GM19238 (cell line): ENCODE data around the gene GATA3.

Experiments used
- DNase-seq: peaks from one replicate; pipeline ENCODE4 v3.0.0; 2011; ENCODE audit warnings: low spot score; ENCODE audit not compliant: insufficient read length

Gene GATA3

GRCh38 chr10:8051109-8051821, 3.2 kb upstream of the GATA3 start:
- DNase-seq, result no peak

- no peak for DNase-seq
These were observed 2.6 kb upstream of the GATA3 start for GRCh38 chr10:8051851-8052257.

DNA sequence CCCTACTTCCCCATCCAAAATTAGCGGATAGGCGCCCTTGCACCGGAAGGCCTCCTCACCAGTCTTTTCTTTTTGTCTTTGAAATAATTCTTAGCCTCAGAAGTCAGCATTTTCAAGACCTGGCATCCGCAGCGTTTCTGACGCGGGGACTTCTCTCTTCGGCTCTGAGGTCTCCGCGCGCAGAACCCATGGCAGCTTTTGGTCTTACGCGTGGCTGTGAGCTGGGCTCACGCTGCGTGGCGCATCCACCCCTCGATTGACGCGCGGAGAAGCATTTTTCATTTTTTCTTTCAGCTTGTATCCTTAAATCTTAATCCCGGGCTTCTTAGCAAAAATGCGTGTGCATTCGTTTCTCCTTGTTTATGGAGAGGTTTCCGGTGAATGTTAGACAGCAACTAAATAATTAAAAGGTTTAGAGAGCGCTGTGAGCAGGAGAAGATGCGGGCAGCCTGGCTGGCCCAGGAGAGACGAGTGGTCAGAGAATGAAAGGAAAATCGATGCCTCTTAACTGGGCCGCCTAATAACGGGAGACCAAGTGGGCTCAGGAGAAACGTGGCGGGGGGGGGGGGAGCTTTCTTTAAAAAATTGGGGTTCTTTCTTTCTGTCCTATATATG, 2.0 kb upstream of the GATA3 start:
- DNase-seq, result no peak

- DNase-seq, result no peak
These were observed 1.5 kb upstream of the GATA3 start for GRCh38 chr10:8052956-8053445.

- DNase-seq, result peak; percentile 98
These were observed 843 bp upstream of the GATA3 start for GRCh38 chr10:8053446-8054243.

DNA sequence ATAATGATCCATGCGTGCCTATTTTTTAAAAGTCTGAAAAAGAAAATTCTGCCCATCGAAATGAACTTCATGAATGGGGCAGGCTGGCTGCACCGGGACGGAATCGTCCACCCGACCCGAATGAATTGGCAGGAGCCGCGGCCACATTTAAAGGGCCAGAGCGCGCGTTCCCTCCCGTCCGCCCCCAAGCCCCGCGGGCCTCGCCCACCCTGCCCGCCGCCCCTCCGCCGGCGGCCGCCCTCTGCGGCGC, 319 bp upstream of the GATA3 start:
- DNase-seq, result no peak

GRCh38 chr10:8055420-8056349, 1.2 kb downstream of the GATA3 start:
- DNase-seq, result no peak

GRCh38 chr10:8056378-8056777, 1.9 kb downstream of the GATA3 start:
- DNase-seq, result no peak

GRCh38 chr10:8056871-8057331, 2.4 kb downstream of the GATA3 start:
- no peak for DNase-seq

GRCh38 chr10:8057636-8058273, 3.3 kb downstream of the GATA3 start:
- no peak for DNase-seq

GRCh38 chr10:8058274-8059111, 4.0 kb downstream of the GATA3 start:
- DNase-seq, result no peak

- no peak for DNase-seq
These were observed 4.9 kb downstream of the GATA3 start for GRCh38 chr10:8059191-8059936.

- no peak for DNase-seq
These were observed 5.7 kb downstream of the GATA3 start for GRCh38 chr10:8060010-8060703.

DNA sequence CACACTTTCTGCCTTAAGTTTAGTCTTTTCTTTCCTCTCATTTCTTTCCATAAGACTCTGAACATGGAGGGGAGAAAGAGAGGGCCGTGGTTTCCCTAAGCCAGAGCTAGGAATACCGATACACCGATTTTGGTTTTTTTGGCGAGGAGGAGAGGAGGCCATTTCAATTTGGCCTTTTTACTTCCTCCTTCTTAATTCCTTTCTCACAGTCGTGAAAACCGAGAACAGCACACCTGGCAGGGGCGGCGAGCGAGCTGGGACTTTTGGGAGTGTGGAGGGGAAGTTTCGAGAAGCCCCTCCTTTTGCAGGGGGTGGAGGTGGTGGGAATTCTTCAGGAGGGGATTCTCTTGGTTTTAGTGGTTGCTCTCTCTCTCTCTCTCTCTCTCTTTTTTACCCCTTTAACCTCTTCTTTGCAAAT, 6.2 kb downstream of the GATA3 start:
- DNase-seq, result no peak

GRCh38 chr10:8061274-8062211, 7.1 kb downstream of the GATA3 start:
- no peak for DNase-seq

DNA sequence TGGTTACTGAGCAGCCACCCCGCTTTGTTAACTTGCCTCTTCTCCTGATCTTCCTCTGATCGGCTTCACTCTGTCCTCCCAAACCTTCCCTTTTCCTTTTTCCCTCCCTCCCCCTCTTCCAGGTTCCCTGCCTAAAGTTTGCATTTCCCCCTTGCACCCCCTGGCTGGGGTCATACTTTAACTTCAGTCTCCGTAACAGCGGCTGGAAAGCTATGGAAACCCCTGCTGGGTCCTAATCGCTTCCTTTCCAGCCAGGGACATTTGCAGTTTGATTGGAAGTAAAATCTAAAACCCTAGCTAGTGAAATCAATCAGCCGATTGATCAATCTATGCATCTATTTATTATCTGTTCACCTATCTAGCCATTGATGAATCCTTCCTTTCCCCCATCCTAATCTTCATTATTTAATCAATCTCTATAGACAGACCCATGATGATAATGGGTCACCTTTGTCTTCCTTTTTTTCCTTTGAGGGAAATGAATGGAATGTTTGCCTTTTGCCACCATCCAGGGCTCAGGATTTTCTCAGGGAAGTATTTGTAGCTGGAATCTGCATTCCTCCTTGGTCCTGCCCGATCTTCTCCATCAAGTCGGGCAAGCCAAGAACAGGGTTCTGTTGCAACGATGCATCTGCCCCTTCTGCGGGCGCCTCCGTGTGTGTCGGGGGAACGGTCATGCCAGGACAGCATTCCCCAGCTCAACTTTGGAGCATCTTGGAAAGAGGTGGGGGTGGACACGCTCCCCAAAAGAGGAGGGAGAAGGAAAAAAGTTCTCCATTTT, 8.8 kb downstream of the GATA3 start:
- no peak for DNase-seq

DNA sequence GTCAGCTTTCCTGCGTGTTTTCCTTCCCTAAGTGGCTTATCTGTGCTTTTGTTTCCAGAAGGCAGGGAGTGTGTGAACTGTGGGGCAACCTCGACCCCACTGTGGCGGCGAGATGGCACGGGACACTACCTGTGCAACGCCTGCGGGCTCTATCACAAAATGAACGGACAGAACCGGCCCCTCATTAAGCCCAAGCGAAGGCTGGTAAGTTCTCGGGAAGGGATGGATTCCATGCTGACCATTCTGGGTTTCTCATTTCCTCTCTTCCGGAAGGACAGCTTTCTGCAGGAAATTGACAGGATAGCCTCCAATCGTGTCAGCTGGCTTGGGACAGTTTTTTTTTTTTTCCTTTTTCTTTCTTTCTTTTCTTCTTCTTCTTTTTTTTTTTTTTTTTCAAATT, 9.4 kb downstream of the GATA3 start:
- no peak for DNase-seq
